Vagina (tissue), 2 donors: ENCODE measurements around the gene GSTM3.

Source experiments
- CTCF ChIP-seq, 3 experiments: fragments of 450-650 bp in 2 of 3; fragments of 200-600 bp in 1 of 3; sonication (generic) in 1 of 3; IDR thresholded peaks; one replicate each; pipeline ENCODE4 v1.5.1; 2017 to 2019; ENCODE audit warnings: antibody characterized with exemption in 3 of 3, mild to moderate bottlenecking in 2 of 3, moderate library complexity in 2 of 3
- POLR2A ChIP-seq, 2 donors: fragments of 450-650 bp; IDR thresholded peaks; one replicate each; pipeline ENCODE4 v1.6.1; 2017; ENCODE audit warnings: antibody characterized with exemption in 2 of 2, mild to moderate bottlenecking in 2 of 2, moderate library complexity in 2 of 2

GRCh38 chr1:109732390-109732881 lies 8.4 kb downstream of the GSTM3 start:
- TF ChIP-seq POLR2A (IDR thresholded peaks at IDR 0.05) (no peak), CTCF (IDR thresholded peaks at IDR 0.05) (no peak)
